Globus pallidus (tissue), 1 donor: ENCODE results near the gene DNAJB8.

ENCODE experiments used
- DNase-seq: peaks from one replicate; pipeline ENCODE4 v3.0.0-alpha.2; 2015; ENCODE audit warnings: low spot score

DNAJB8 gene

DNA sequence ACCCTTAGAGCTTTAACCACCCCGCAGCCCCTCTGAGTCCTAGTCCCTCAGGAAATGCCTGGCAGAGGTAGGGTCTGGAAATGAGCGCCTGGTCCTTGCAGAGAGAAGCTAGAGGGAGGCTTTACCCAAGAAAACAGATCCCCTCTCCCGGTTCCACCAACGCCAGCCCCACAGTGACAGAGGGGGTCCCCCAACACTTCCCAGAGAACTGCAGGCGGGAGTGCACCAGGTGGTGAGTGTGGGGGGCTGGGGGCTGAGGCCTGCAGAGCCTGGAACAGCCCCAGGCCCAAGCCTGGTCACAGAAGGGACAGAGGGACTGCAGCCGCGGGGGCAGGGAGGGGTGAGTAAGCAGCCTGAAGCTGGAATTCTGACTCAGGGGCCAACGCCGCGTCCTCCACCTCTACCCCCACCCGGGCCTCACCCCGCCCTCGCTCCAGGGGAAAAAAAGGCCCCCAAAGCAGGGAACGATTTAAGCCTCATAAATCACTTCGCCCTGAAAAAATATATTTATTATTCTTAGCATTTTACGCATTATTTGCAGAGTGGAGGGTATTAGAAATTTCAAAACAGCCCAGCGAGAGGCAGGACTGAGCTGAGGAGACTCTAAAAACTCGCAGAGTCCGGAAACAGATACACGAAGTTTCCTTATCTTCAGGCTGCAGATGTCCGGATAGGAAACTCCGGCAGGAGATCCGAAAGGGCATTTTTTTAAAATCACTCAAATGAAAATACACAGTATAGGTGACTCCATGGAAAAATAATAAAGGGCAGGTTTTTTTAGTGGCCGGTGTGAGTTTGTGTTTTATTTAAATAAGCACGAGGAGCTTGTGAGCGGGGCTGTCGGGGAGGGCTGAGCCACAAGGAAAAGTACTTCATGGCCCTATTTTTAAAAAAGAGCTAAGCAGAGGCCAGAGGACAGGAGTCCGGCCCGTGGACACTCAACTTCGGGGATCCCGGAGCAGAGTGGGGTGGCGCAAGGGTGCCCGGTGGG lies 16.3 kb upstream of the DNAJB8 start:
- no peak for DNase-seq

DNA sequence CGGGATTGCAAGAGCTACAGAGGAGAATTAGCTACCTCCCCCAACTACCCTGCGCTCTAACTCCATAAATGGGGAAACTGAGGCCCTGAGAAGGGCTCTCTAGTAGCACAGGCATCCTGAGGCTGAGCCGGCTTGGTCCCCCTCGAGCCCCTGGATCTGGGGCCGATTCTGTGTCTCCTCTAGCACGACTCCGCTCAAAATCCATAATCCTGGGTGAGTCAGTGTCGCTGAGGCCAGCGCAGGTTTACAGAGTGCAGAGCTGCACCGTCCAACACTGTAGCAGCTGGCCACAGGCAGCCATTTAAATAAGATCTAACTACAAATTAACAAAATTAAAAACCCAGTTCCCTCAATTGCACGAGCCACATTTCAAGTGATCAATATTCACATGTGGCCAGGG lies 15.5 kb upstream of the DNAJB8 start:
- no peak for DNase-seq

DNA sequence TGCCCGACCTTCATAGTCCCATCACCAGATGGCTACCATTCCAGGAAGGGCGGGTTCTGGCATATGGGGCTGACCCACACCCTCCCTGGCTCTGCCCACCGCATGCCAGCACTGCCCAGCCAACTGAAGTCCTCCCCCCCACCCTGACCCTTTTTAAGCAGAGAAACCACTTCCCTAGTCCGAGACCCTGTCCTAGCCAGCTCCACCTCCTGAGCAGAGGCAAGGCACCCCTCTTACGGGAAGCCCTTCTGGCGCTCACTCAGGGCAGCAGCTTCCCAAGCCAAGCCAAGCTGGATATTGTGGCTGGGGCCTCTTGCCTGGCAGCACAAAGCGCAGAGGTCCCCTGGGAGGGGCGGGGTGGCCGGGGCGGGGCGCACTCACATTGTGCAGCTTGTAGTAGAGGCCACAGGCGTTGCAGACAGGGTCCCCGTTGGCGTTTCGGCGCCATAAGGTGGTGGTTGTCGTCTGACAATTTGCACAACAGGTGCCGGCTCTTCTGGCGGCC lies 14.8 kb upstream of the DNAJB8 start:
- no peak for DNase-seq

GRCh38 chr3:128480717-128481437 lies 14.2 kb upstream of the DNAJB8 start:
- DNase-seq, result no peak

GRCh38 chr3:128480278-128480677 lies 13.6 kb upstream of the DNAJB8 start:
- DNase-seq, result no peak

DNA sequence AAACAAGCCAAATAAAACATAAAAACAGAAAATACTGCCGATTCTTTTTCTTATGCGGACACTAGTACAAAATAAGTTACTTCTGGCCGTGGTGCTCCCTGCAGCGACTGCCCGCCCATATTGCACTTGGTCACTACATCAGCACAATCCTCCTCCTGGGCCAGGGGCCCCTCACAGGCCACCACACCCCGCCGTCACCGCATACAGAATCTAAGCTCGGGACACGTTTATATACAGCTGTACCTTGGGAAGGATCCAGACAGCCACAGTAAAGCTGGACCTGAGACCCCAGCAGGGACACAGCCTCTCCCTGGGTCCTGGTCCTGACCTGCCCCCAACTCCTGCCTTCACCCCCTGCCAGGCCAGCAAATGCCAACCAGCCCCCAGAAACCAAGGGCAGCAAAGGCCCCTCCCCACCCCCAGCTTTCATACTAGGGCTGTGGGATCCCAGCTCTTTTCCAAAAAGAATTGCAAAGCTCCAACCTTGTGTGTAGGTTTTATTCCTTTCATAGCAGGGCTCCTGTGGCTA lies 12.9 kb upstream of the DNAJB8 start:
- no peak for DNase-seq

GRCh38 chr3:128478576-128479506 lies 12.2 kb upstream of the DNAJB8 start:
- no peak for DNase-seq

DNA sequence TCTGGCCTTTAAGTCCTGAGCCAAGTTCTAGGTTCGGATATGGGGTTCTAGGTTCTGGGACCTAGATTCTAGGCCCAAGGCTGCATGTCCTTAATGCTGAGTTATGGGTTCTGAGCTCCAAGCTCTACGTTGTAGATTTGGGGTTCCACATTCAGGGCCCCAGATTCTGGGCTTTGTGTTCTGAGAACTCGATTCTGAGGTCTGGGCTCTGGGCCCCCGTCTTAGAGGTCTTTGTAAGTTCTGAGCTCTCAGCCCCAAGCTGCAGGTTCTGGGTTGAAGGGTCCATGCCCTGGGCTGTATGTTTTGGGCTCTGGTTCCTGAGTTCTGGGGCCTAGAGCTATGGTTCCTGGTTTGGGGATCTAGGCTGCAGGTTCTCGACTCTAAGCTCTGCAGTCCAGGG lies 10.0 kb upstream of the DNAJB8 start:
- no peak for DNase-seq

GRCh38 chr3:128475355-128475754 lies 8.7 kb upstream of the DNAJB8 start:
- no peak for DNase-seq

GRCh38 chr3:128473737-128474136 lies 7.0 kb upstream of the DNAJB8 start:
- DNase-seq, result no peak

DNA sequence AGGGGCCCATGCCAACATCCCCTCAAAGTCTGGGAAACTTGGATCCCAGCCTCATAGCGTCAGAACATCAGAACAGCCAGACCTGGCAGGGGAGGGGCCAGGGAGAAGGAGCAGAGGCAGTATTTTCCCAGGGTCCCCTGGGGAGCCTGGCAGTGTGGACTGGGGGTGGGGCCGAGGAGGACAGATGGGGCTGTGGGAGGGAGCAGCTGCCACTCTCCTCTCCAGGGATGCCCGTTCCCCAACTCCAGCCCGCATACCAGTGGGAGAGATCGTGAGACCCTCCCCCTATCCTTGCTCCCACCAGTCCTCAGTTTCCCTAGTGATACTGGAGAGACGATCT lies 6.5 kb upstream of the DNAJB8 start:
- no peak for DNase-seq

DNA sequence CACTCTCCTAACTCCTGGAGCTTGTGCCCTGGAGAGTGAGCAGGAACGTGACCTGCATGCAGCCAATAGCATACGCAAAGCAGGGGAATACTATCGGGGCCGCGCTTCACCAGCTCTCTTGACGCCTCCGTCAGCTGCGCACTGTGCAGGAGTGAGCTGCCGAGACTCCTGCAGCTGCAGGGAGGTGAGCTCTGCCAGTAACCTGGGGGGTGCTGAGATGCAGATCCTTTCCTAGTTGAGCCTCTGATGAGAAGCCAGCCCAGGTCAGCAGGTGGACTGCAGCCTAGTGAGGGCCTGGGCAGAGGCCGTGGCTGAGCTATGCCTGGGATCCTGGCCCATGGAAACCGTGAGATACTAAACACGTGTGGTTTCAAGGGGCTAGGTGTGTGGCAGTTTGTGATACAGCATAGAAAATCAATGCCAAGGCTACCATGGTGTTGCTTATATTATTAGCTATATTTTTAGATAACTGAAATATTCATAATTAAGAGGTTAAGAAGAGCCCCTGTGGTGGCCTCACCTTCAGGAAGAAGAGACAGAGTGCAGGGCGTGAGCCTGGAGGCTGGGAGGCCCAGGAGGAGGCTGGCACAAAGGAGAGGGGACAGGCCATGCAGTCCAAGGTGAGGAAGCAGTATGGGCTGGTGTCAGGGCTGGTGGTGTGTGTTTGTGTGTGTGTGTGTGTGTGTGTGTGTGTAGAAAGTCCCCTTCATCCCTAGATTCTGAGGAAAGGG lies 5.9 kb upstream of the DNAJB8 start:
- DNase-seq, result no peak

GRCh38 chr3:128471720-128472119 lies 5.0 kb upstream of the DNAJB8 start:
- no peak for DNase-seq

DNA sequence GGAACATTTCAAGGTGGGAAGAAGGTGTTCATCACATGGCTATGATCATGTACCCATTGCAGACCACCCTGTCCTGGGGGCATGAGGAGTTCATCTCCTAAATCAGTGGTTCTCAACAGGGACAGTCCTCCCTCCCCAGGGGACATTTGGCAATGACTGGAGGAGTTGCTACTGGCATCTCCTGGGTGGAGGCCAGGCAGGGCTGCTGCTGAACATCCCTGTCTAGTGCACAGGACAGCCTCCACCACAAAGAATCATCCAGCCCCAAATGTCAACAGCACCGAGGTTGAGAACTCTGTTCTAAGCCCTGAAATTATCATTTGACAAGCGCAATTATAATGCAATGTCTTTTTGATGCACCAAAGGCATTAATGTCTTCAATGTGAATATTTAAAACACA lies 4.4 kb upstream of the DNAJB8 start:
- no peak for DNase-seq

- DNase-seq, result no peak
Observed at GRCh38 chr3:128470134-128470899, 3.6 kb upstream of the DNAJB8 start.

DNA sequence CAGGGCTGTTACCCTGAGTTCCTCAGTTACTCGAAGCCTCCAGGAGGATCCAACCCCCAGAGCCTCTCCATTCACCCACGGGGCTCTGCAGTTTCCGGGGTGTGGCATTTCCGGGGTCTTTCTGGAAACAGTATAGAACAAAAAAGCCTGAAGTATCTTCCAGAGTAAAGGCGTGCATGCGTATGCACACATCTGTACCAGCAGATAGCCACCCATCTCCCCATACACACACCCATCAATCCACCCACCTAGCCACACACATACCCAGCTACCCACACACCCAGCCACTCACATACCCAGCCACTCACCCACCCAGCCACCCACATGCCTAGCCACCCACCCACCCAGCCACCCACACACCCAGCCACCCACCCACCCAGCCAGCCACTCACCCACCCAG lies 2.9 kb upstream of the DNAJB8 start:
- DNase-seq, result no peak

DNA sequence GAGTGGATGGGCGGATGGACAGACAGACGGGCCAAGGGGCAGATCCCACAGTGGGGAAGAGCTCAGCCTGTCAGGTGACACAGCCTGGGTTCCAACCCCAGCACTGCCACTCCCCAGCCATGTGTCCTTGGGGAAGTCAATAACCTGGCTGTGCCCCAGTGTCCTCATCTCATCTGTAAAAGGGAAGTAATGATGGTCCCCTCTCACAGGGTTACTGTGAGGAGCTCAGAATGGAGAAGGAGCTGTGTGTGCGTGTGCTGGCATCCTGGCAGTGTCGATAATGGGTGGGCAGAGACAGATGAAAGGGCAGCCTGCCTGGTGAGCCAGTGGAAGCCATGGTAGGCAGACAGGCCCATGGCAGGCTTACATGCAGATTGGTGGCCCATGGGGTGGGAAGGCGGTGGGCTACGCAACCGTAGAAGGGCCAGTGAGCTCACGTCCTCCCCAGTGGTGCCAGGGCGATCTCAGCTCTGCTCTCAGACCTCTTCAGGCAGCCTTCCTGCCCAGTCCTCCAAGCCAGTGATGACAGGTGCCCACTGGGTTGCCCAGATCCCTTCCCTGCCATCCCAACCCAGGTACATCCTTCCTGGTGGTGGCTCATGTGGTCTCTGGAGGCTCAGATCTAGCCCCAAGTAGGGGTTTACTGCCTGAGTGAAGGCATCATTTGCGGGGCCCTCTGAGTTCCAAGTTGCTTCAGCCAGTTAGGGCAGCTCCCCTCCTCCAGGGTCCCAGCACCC lies 2.3 kb upstream of the DNAJB8 start:
- no peak for DNase-seq

- DNase-seq, result no peak
Observed at GRCh38 chr3:128468285-128468790, 1.6 kb upstream of the DNAJB8 start.

GRCh38 chr3:128464702-128465101 lies 2.0 kb downstream of the DNAJB8 start:
- no peak for DNase-seq
